Progenitor cell of endocrine pancreas (in vitro differentiated cells): ENCODE data around the gene SULT2A1. TPM values are rescaled to one million over a fixed set of nuclear protein-coding genes. Genes with fewer than 3 reads are reported as not detected.
"Not testable (repeated sequence)": the region's sequence is repeated elsewhere in the genome, so short reads cannot be mapped to it uniquely, and the experiment has no call there.

ENCODE experiments used
- DNase-seq: peaks from one replicate; pipeline ENCODE4 v3.0.0; 2021; ENCODE audit warnings: low spot score; ENCODE audit not compliant: unreplicated experiment
- H3K27ac Mint-ChIP-seq: 2 replicates; pipeline ENCODE4 v1.8.0; 2021; ENCODE audit warnings: mild to moderate bottlenecking, moderate library complexity, mixed read lengths
- H3K27me3 Mint-ChIP-seq: 2 replicates; pipeline ENCODE4 v1.8.0; 2021; ENCODE audit warnings: mixed read lengths
- H3K36me3 Mint-ChIP-seq: 2 replicates; pipeline ENCODE4 v1.8.0; 2022; ENCODE audit warnings: mixed read lengths; ENCODE audit not compliant: insufficient read depth
- H3K4me1 Mint-ChIP-seq: 2 replicates; pipeline ENCODE4 v1.8.0; 2021; ENCODE audit warnings: low read depth, mixed read lengths
- H3K4me3 Mint-ChIP-seq: 2 replicates; pipeline ENCODE4 v1.8.0; 2021; ENCODE audit warnings: low read depth, mild to moderate bottlenecking, moderate library complexity, mixed read lengths
- H3K9me3 Mint-ChIP-seq: 2 replicates; pipeline ENCODE4 v1.8.0; 2021; ENCODE audit warnings: low read depth, mixed read lengths
- CTCF ChIP-seq: fragments of 200-600 bp; sonication (generic); IDR thresholded peaks from one replicate; pipeline ENCODE4 v1.5.0; 2021; ENCODE audit warnings: antibody characterized with exemption, mild to moderate bottlenecking; ENCODE audit not compliant: unreplicated experiment
- long read RNA-seq: library from polyadenylated mRNA; unstranded; transcript quantifications from one replicate; pipeline ENCODE4 v2.0.0, GENCODE V29; 2020
- total RNA-seq: library from RNA; stranded (reverse); gene quantifications from 2 replicates; pipeline ENCODE4 v1.2.1, GENCODE V29; 2021

Gene SULT2A1
- total RNA-seq: not detected in 2 replicates
- long read RNA-seq: 0 reads

- Mint-ChIP-seq H3K4me3 (no peak within 1 kb of the TSS), H3K9me3 (no peaks in the 10 kb centered on the region), H3K27me3 (peaks cover 6% of the 10 kb centered on the region), H3K4me1 (peaks cover 20% of the 10 kb centered on the region), H3K36me3 (no peaks in the 10 kb centered on the region), H3K27ac (peak within 1 kb of the TSS; percentile 18)
- no peak for TF ChIP-seq CTCF
- no peak for DNase-seq
These were observed at the start of gene SULT2A1 for GRCh38 chr19:47886010-47886559. Gene SULT2A1, minus strand, starts transcription at chr19:47886315. Its CDS starts 58 bp downstream, at chr19:47886257.

GRCh38 chr19:47928581-47928980, 42.5 kb upstream of the SULT2A1 start:
- not testable (repeated sequence) for H3K27ac Mint-ChIP-seq, H3K27me3 Mint-ChIP-seq, H3K4me1 Mint-ChIP-seq, H3K4me3 Mint-ChIP-seq, H3K36me3 Mint-ChIP-seq, DNase-seq, H3K9me3 Mint-ChIP-seq

- H3K36me3 Mint-ChIP-seq, H3K27ac Mint-ChIP-seq, H3K4me1 Mint-ChIP-seq, H3K4me3 Mint-ChIP-seq, H3K9me3 Mint-ChIP-seq, H3K27me3 Mint-ChIP-seq, DNase-seq: not testable (repeated sequence)
- peak; percentile 52 for TF ChIP-seq CTCF
These were observed 34.0 kb upstream of the SULT2A1 start for GRCh38 chr19:47920107-47920506.

- not testable (repeated sequence) for H3K36me3 Mint-ChIP-seq, H3K9me3 Mint-ChIP-seq, H3K4me1 Mint-ChIP-seq, H3K27ac Mint-ChIP-seq, H3K4me3 Mint-ChIP-seq, DNase-seq, H3K27me3 Mint-ChIP-seq
These were observed 24.1 kb upstream of the SULT2A1 start for GRCh38 chr19:47910191-47910590.

DNA sequence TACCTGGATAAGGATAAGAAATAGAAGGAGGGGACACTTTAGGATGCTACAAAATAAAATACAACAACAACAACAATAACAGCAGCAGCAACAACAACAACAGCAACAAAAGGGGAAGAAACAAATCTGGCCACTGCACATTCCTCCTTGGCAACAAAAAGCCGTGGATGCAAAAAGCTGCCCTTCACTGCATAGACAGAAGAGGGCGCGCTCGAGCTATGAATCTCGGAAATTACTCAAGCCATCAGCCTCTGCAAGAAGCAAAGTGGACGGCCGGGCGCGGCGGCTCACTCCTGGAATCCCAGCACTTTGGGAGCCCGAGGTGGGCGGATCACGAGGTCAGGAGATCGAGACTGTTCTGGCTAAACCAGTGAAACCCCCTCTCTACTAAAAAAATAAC, 23.2 kb upstream of the SULT2A1 start:
- H3K27me3 Mint-ChIP-seq, H3K9me3 Mint-ChIP-seq, H3K27ac Mint-ChIP-seq, H3K4me1 Mint-ChIP-seq, H3K36me3 Mint-ChIP-seq, H3K4me3 Mint-ChIP-seq: not testable (repeated sequence)
- TF ChIP-seq CTCF: peak; percentile 55
- peak; percentile 92 for DNase-seq

DNA sequence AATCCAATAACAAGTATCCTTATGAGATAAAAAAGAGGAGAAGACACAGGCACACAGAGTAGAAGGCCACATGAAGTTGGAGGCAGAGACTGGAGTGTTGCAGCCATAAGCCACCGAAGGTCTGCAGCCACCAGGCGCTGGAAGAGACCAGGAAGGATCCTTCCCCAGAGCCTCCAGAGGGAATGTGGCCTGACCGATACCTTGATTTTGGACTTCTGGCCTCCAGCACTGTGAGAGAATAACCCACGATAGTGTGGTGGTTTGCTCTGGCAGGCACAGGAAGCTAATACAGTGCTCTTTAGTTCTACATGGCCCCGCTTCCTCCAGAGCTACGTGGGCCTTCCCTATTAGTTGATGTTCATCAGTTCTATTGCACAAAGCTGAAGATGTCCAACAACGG, 15.3 kb upstream of the SULT2A1 start:
- Mint-ChIP-seq H3K4me1 (no peaks in the 10 kb centered on the region), H3K27me3 (no peaks in the 10 kb centered on the region), H3K36me3 (no peaks in the 10 kb centered on the region), H3K27ac (no peak overlapping the region), H3K9me3 (no peaks in the 10 kb centered on the region), H3K4me3 (no peak overlapping the region)
- no peak for DNase-seq
- no peak for TF ChIP-seq CTCF
